Chondrocyte (in vitro differentiated cells): ENCODE results near the gene ZNF74. TPM values are rescaled to one million over a fixed set of nuclear protein-coding genes. Genes with fewer than 3 reads are reported as not detected.

Experiments
- DNase-seq: peaks from one replicate; pipeline ENCODE4 v3.0.0; 2021; ENCODE audit warnings: mixed read lengths, low spot score
- H3K27ac Mint-ChIP-seq: one replicate; pipeline ENCODE4 v1.8.0; 2021; ENCODE audit warnings: mild to moderate bottlenecking, moderate library complexity, mixed read lengths; ENCODE audit not compliant: unreplicated experiment
- H3K27me3 Mint-ChIP-seq: 2 replicates; pipeline ENCODE4 v1.8.0; 2021; ENCODE audit warnings: low read depth, mixed read lengths
- H3K36me3 Mint-ChIP-seq: 2 replicates; pipeline ENCODE4 v1.8.0; 2021; ENCODE audit warnings: low read depth, mixed read lengths
- H3K4me1 Mint-ChIP-seq: 2 replicates; pipeline ENCODE4 v1.8.0; 2021; ENCODE audit warnings: low read depth, mild to moderate bottlenecking, mixed read lengths
- H3K4me3 Mint-ChIP-seq: one replicate; pipeline ENCODE4 v1.8.0; 2021; ENCODE audit warnings: mild to moderate bottlenecking, moderate library complexity, mixed read lengths; ENCODE audit not compliant: unreplicated experiment
- H3K9me3 Mint-ChIP-seq: 2 replicates; pipeline ENCODE4 v1.8.0; 2021; ENCODE audit warnings: low read depth, mixed read lengths
- CTCF ChIP-seq: fragments of 200-600 bp; sonication (generic); IDR thresholded peaks from 2 replicates; pipeline ENCODE4 v1.5.0; 2021; ENCODE audit warnings: antibody characterized with exemption, mild to moderate bottlenecking, moderate library complexity
- total RNA-seq: library from RNA; stranded (reverse); gene quantifications from 3 replicates; pipeline ENCODE4 v1.2.1, GENCODE V29; 2021

Gene ZNF74
- total RNA-seq, 1 donor from 2014 or later: 15.7 TPM

GRCh38 chr22:20441631-20442484 lies 47.9 kb downstream of the ZNF74 start:
- Mint-ChIP-seq H3K27ac (peak overlapping the region; percentile 51), H3K36me3 (peaks cover 12% of the 10 kb centered on the region), H3K4me1 (peaks cover 24% of the 10 kb centered on the region), H3K27me3 (no peaks in the 10 kb centered on the region), H3K4me3 (no peak overlapping the region), H3K9me3 (no peaks in the 10 kb centered on the region)
- DNase-seq: peak; percentile 81
- no peak for TF ChIP-seq CTCF

- Mint-ChIP-seq H3K27ac (no peak overlapping the region), H3K4me1 (peaks cover 21% of the 10 kb centered on the region), H3K36me3 (peaks cover 10% of the 10 kb centered on the region), H3K9me3 (no peaks in the 10 kb centered on the region), H3K27me3 (no peaks in the 10 kb centered on the region), H3K4me3 (no peak overlapping the region)
- peak; percentile 52 for DNase-seq
- no peak for TF ChIP-seq CTCF
Measured at GRCh38 chr22:20442485-20443284, 48.7 kb downstream of the ZNF74 start.

DNA sequence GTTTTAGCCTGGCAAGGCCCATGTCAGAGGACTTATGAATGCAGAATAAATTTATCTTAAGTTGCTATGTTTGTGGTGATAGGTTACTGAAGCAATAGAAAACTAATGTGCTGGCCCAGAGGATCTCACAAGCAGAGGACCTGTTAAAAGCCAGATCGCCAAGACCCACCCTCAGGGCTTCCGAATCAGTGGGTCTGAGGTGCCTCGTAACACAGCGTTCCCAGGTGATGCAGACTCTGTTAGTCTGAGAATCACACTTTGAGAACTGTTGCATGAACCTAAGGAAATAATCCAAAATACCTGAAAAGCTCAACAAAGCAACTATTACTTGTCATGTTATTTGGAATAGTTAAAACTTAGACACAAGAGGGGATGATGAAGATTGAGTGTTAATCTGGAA lies 50.4 kb downstream of the ZNF74 start:
- Mint-ChIP-seq H3K4me3 (no peak overlapping the region), H3K4me1 (peaks cover 8% of the 10 kb centered on the region), H3K27me3 (no peaks in the 10 kb centered on the region), H3K27ac (no peak overlapping the region), H3K36me3 (peaks cover 10% of the 10 kb centered on the region), H3K9me3 (no peaks in the 10 kb centered on the region)
- TF ChIP-seq CTCF: no peak
- peak; percentile 13 for DNase-seq

GRCh38 chr22:20446383-20446970 lies 52.5 kb downstream of the ZNF74 start:
- Mint-ChIP-seq H3K4me3 (no peak overlapping the region), H3K27me3 (no peaks in the 10 kb centered on the region), H3K27ac (no peak overlapping the region), H3K9me3 (no peaks in the 10 kb centered on the region), H3K4me1 (peaks cover 5% of the 10 kb centered on the region), H3K36me3 (peaks cover 16% of the 10 kb centered on the region)
- no peak for TF ChIP-seq CTCF
- DNase-seq: peak; percentile 59

- TF ChIP-seq CTCF: no peak
- DNase-seq: no peak
- Mint-ChIP-seq H3K4me3 (no peak overlapping the region), H3K36me3 (peaks cover 22% of the 10 kb centered on the region), H3K9me3 (no peaks in the 10 kb centered on the region), H3K27ac (peak overlapping the region; percentile 54), H3K4me1 (no peaks in the 10 kb centered on the region), H3K27me3 (no peaks in the 10 kb centered on the region)
Measured at GRCh38 chr22:20448630-20449029, 54.7 kb downstream of the ZNF74 start.
